Mesothelial cell of epicardium (in vitro differentiated cells): ENCODE data around the gene CCL21. TPM values are rescaled to one million over a fixed set of nuclear protein-coding genes. Genes with fewer than 3 reads are reported as not detected.
"Not testable (repeated sequence)": the region's sequence is repeated elsewhere in the genome, so short reads cannot be mapped to it uniquely, and the experiment has no call there.

Source experiments
- DNase-seq, 2 experiments: peaks; one replicate each; pipeline ENCODE4 v3.0.0; 2021; ENCODE audit warnings: low spot score in 2 of 2; ENCODE audit not compliant: unreplicated experiment in 2 of 2
- H3K27ac Mint-ChIP-seq: 2 replicates; pipeline ENCODE4 v1.8.0; 2021; ENCODE audit warnings: mixed read lengths
- H3K27me3 Mint-ChIP-seq: 2 replicates; pipeline ENCODE4 v1.8.0; 2021; ENCODE audit warnings: low read depth, mixed read lengths
- H3K36me3 Mint-ChIP-seq: 2 replicates; pipeline ENCODE4 v1.8.0; 2021; ENCODE audit warnings: mixed read lengths
- H3K4me1 Mint-ChIP-seq: 2 replicates; pipeline ENCODE4 v1.8.0; 2021; ENCODE audit warnings: mixed read lengths
- H3K4me3 Mint-ChIP-seq: 2 replicates; pipeline ENCODE4 v1.8.0; 2021; ENCODE audit warnings: mild to moderate bottlenecking, moderate library complexity, mixed read lengths
- H3K9me3 Mint-ChIP-seq: 2 replicates; pipeline ENCODE4 v1.8.0; 2021; ENCODE audit warnings: mixed read lengths
- CTCF ChIP-seq: fragments of 200-600 bp; sonication (generic); IDR thresholded peaks from one replicate; pipeline ENCODE4 v1.5.0; 2021; ENCODE audit warnings: antibody characterized with exemption; ENCODE audit not compliant: unreplicated experiment
- total RNA-seq: library from RNA; stranded (reverse); gene quantifications from 3 replicates; pipeline ENCODE4 v1.2.1, GENCODE V29; 2021

Gene CCL21
- total RNA-seq, 1 donor from 2014 or later = not detected

GRCh38 chr9:34723141-34723540 is 13.2 kb upstream of the CCL21 start:
- H3K9me3 Mint-ChIP-seq = no peaks in the 10 kb centered on the region
- TF ChIP-seq CTCF = no peak
- no peak overlapping the region for H3K4me3 Mint-ChIP-seq
- no peak overlapping the region for H3K27ac Mint-ChIP-seq
- DNase-seq = no peak
- H3K27me3 Mint-ChIP-seq = peaks cover 24% of the 10 kb centered on the region
- H3K4me1 Mint-ChIP-seq = no peaks in the 10 kb centered on the region
- H3K36me3 Mint-ChIP-seq = no peaks in the 10 kb centered on the region

- H3K27ac Mint-ChIP-seq, DNase-seq, H3K36me3 Mint-ChIP-seq: not testable (repeated sequence)
Measured at GRCh38 chr9:34719769-34720025, 9.8 kb upstream of the CCL21 start.

GRCh38 chr9:34719021-34719768 is 9.3 kb upstream of the CCL21 start:
- TF ChIP-seq CTCF = no peak
- Mint-ChIP-seq H3K9me3 (no peaks in the 10 kb centered on the region), H3K4me1 (no peaks in the 10 kb centered on the region), H3K27me3 (peaks cover 28% of the 10 kb centered on the region), H3K36me3 (no peaks in the 10 kb centered on the region), H3K27ac (no peak overlapping the region), H3K4me3 (no peak overlapping the region)
- no peak for DNase-seq

More at GRCh38 chr9:34719769-34720025, 9.8 kb upstream of the CCL21 start:
- H3K4me3 Mint-ChIP-seq, H3K4me1 Mint-ChIP-seq, H3K9me3 Mint-ChIP-seq: not testable (repeated sequence)
- H3K27me3 Mint-ChIP-seq = peaks cover 23% of the 10 kb centered on the region

- no peak overlapping the region for H3K27ac Mint-ChIP-seq
- no peak for DNase-seq
- no peak overlapping the region for H3K4me3 Mint-ChIP-seq
- H3K4me1 Mint-ChIP-seq = no peaks in the 10 kb centered on the region
- peaks cover under 1% of the 10 kb centered on the region for H3K9me3 Mint-ChIP-seq
- no peaks in the 10 kb centered on the region for H3K36me3 Mint-ChIP-seq
- peaks cover 39% of the 10 kb centered on the region for H3K27me3 Mint-ChIP-seq
- no peak for TF ChIP-seq CTCF
Measured at GRCh38 chr9:34717996-34718614, 8.2 kb upstream of the CCL21 start.

GRCh38 chr9:34716711-34717110 is 6.8 kb upstream of the CCL21 start:
- H3K27me3 Mint-ChIP-seq = peaks cover 48% of the 10 kb centered on the region
- H3K36me3 Mint-ChIP-seq = peaks cover 4% of the 10 kb centered on the region
- no peaks in the 10 kb centered on the region for H3K4me1 Mint-ChIP-seq
- no peak for DNase-seq
- TF ChIP-seq CTCF = no peak
- H3K9me3 Mint-ChIP-seq = peaks cover 15% of the 10 kb centered on the region
- H3K27ac Mint-ChIP-seq = no peak overlapping the region
- no peak overlapping the region for H3K4me3 Mint-ChIP-seq

GRCh38 chr9:34715639-34716215 is 5.8 kb upstream of the CCL21 start:
- H3K9me3 Mint-ChIP-seq = peaks cover 16% of the 10 kb centered on the region
- no peaks in the 10 kb centered on the region for H3K4me1 Mint-ChIP-seq
- H3K27ac Mint-ChIP-seq = no peak overlapping the region
- no peak for DNase-seq
- TF ChIP-seq CTCF = no peak
- no peak overlapping the region for H3K4me3 Mint-ChIP-seq
- H3K36me3 Mint-ChIP-seq = peaks cover 4% of the 10 kb centered on the region
- peaks cover 44% of the 10 kb centered on the region for H3K27me3 Mint-ChIP-seq
